ENCODE results near the gene PDSS2.

- TF ChIP-seq CTCF (IDR thresholded peaks at IDR 0.05) (no peak), POLR2A (IDR thresholded peaks at IDR 0.05) (no peak)
Observed at GRCh38 chr6:107329063-107329860, 130.1 kb downstream of the PDSS2 start.

All from heart left ventricle (tissue), 13 donors.